ENCODE measurements around the gene RNF215.
"Not testable (repeated sequence)": the region's sequence is repeated elsewhere in the genome, so short reads cannot be mapped to it uniquely, and the experiment has no call there.

RNF215 gene

GRCh38 chr22:30421695-30422480 lies 34.7 kb upstream of the RNF215 start:
- no peak for DNase-seq (ENCODE audit: low spot score)

GRCh38 chr22:30420347-30421125 lies 33.3 kb upstream of the RNF215 start:
- DNase-seq (ENCODE audit: low spot score) = no peak

GRCh38 chr22:30416837-30417236 lies 29.6 kb upstream of the RNF215 start:
- DNase-seq (ENCODE audit: low spot score) = no peak

- no peak for DNase-seq (ENCODE audit: low spot score)
Observed at GRCh38 chr22:30416403-30416802, 29.2 kb upstream of the RNF215 start.

GRCh38 chr22:30414525-30415047 lies 27.4 kb upstream of the RNF215 start:
- DNase-seq (ENCODE audit: low spot score) = no peak

GRCh38 chr22:30413745-30414524 lies 26.7 kb upstream of the RNF215 start:
- no peak for DNase-seq (ENCODE audit: low spot score)

- no peak for DNase-seq (ENCODE audit: low spot score)
Observed at GRCh38 chr22:30413001-30413400, 25.8 kb upstream of the RNF215 start.

- DNase-seq (ENCODE audit: low spot score) = no peak
Observed at GRCh38 chr22:30411780-30412179, 24.6 kb upstream of the RNF215 start.

- DNase-seq (ENCODE audit: low spot score) = no peak
Observed at GRCh38 chr22:30408388-30409102, 21.3 kb upstream of the RNF215 start.

GRCh38 chr22:30406400-30406799 lies 19.2 kb upstream of the RNF215 start:
- DNase-seq (ENCODE audit: low spot score) = no peak

GRCh38 chr22:30405731-30406130 lies 18.5 kb upstream of the RNF215 start:
- DNase-seq (ENCODE audit: low spot score) = no peak

- no peak for DNase-seq (ENCODE audit: low spot score)
Observed at GRCh38 chr22:30404307-30404706, 17.1 kb upstream of the RNF215 start.

GRCh38 chr22:30402766-30403104 lies 15.5 kb upstream of the RNF215 start:
- DNase-seq (ENCODE audit: low spot score) = not testable (repeated sequence)

GRCh38 chr22:30402028-30402765 lies 15.0 kb upstream of the RNF215 start:
- DNase-seq (ENCODE audit: low spot score) = no peak

- not testable (repeated sequence) for DNase-seq (ENCODE audit: low spot score)
Observed at GRCh38 chr22:30401024-30401423, 13.8 kb upstream of the RNF215 start.

- DNase-seq (ENCODE audit: low spot score) = no peak
Observed at GRCh38 chr22:30400159-30400558, 12.9 kb upstream of the RNF215 start.

GRCh38 chr22:30399718-30400117 lies 12.5 kb upstream of the RNF215 start:
- no peak for DNase-seq (ENCODE audit: low spot score)

GRCh38 chr22:30398685-30399680 lies 11.8 kb upstream of the RNF215 start:
- no peak for DNase-seq (ENCODE audit: low spot score)
